Measurements from ENCODE around the gene SKOR2. TPM values are rescaled to one million over a fixed set of nuclear protein-coding genes. Genes with fewer than 3 reads are reported as not detected.

The SKOR2 gene
- total RNA-seq, 1 experiment from 2014 or later: not detected

DNA sequence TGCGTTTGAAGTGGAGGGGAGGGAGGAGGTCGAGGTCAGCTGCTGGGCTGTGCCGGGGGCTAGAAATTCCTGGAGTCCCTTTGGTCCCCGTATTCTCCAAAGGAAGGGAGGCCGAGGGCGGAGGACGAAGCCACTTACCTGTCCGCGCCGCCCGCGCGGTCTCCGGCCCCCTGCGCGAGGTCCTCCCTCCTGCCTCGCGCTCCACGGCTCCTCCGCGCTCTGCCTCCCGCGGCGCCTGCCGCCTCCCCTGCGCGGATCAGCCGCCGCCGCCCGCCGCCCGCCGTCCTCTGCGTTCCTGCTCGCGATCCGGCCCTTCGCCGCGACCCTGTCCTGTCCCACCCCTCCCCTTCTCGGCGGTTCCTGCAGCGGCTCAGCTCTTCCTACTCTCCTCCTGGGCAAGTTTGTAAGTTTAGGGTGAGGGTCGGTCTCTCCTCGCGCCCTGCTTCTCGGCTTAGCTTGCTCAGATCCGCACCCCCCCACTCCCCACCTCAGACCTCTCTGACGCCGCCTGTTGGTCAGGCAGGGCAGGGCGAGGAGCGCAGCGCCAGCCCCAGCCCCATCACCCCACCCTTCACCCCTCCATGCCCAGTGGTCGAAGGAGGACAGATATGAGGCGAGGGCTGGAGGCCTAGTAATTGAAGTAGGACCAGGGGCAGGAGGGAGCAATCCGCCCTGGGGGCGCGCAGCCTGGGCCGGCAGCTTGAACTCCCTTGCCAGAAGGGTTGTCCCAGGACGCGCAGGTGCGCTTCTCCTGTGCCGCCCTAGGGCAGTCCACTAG, 9.7 kb upstream of the SKOR2 start:
- no peak for DNase-seq (ENCODE audit: low spot score)
- in situ Hi-C loops (cut with HindIII; ENCODE audit: low sequenced_read_pairs): no loop called here

GRCh38 chr18:47260120-47260923, 8.9 kb upstream of the SKOR2 start:
- DNase-seq (ENCODE audit: low spot score): no peak
- in situ Hi-C loops (cut with HindIII; ENCODE audit: low sequenced_read_pairs): no loop called here

- DNase-seq (ENCODE audit: low spot score): no peak
- in situ Hi-C loops (cut with HindIII; ENCODE audit: low sequenced_read_pairs): no loop called here
Observed at GRCh38 chr18:47254341-47254939, 3.0 kb upstream of the SKOR2 start.

DNA sequence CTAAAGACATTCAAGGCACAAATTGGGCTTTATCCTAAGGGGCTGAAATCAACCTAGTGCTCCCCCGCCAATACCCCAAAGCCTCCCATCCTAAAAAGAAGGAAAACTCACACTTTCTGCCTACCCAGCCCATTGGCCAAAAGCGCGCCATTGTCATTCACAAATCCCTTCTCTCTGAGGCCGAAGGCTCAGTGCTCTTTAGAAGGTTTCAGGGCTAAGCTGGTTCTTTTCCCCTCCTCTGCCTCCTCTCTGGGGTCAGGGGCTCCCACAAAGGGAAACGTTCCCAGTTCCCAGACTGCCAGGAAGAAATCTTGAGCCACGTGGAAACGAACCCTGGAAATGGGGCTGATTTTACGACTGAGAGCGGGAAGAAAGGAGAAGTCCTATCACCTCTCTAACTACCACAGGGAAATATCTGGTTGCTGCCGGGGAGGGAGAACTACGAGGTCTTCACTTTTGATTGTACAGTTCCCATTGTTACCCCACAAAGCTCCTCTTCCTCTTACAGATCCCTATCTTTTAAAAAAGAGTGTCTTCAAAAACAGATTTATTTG, 1.7 kb upstream of the SKOR2 start:
- in situ Hi-C loops (cut with HindIII; ENCODE audit: low sequenced_read_pairs): no loop called here

GRCh38 chr18:47250391-47251046, 941 bp downstream of the SKOR2 start:
- in situ Hi-C loops (cut with HindIII; ENCODE audit: low sequenced_read_pairs): no loop called here
- no peak for DNase-seq (ENCODE audit: low spot score)

More for the DNA sequence above, 1.7 kb upstream of the SKOR2 start:
- no peak for DNase-seq (ENCODE audit: low spot score)

DNA sequence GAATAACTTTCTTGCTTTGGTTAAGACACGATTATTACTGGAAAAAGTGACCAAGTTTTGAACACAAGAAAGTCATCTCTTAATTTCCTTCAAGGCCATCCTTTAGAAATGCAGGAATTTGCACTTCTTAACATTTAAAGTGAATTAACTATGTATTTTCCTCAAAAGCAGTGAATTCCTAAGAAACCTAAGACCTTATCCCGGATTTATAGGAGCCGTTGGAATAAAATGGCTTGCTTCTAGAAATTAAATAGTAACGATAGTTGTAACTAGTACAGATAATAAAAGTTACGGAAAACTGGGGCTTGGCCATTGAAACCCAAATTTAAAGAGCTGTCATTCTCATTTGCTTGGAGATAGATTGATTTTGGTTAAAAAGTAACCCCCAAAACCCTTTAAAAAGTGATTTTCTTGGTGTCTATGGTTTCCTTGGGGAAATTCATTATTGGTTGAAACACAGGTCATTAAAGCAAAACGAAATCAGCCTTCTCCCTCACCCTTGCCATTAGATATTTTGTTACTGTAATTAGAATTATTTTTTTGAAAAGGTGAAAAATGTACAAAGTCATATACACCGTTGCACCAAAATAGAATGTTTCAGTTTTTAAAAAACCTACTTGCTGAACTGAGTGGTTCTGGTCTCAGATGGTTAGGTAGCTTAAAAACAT, 2.0 kb downstream of the SKOR2 start:
- in situ Hi-C loops (cut with HindIII; ENCODE audit: low sequenced_read_pairs): no loop called here
- no peak for DNase-seq (ENCODE audit: low spot score)

GRCh38 chr18:47248604-47249313, 2.7 kb downstream of the SKOR2 start:
- in situ Hi-C loops (cut with HindIII; ENCODE audit: low sequenced_read_pairs): no loop called here
- no peak for DNase-seq (ENCODE audit: low spot score)

DNA sequence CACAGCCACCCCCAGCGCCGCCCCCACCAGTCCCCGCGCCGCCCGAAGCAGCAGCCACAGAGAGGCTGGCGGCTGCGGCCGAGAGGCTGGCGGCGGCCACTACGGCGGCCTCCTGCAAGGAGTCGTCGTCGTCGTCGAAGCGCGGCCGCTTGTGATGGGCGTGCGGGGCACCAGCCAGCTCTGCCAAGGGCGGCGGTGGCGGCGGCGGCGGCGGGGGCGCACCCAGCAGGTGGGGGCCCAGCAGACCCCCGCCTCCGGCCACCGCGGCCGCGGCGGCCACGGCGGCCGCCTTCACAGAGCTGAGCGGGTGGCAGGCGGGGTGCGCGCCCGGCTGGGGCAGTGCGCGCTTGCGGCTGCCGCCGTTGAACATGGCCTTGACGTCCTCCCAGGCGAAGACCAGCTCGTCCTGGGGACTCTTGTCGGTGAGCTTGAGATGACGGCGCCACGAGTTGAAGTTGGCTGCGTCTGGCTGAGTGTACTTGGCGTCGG, 3.3 kb downstream of the SKOR2 start:
- no peak for DNase-seq (ENCODE audit: low spot score)
- in situ Hi-C loops (cut with HindIII; ENCODE audit: low sequenced_read_pairs): no loop called here

DNA sequence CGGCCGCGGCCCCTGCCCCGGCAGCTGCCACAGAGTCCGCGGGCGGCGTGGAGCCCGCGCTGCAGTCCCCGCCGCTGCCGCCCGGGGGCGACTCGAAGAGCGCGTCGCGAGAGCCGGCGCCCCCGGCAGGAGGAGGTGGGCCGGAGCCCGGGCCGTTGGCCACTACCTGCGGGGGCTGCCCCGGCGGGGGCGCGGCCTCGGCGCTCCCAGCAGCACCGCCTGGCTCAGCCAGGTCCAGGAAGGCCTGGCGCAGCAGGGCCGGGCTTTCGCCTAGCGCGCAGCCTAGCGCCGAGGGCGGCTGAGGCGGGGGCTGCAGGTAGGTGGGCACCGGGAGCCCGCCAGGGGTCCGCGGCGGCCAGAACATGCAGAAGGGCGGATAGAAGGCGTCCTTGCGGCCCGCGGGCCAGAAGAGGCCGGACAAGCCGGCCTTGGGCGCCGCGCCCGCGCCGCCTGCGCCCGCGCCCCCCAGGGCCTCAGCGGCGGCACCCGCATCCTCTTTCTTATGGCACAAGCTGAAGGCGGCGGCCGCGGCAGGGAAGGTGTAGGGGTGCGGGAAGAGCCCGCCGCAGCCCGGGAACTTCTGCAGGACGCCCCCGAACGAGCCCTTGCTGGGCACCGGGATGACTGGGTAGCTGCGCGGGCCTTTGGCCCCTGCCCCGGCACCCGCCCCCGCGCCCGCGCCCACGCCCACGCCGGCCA, 3.9 kb downstream of the SKOR2 start:
- DNase-seq (ENCODE audit: low spot score): no peak
- in situ Hi-C loops (cut with HindIII; ENCODE audit: low sequenced_read_pairs): no loop called here

GRCh38 chr18:47247036-47247415, 4.4 kb downstream of the SKOR2 start:
- in situ Hi-C loops (cut with HindIII; ENCODE audit: low sequenced_read_pairs): no loop called here
- no peak for DNase-seq (ENCODE audit: low spot score)

- DNase-seq (ENCODE audit: low spot score): no peak
- in situ Hi-C loops (cut with HindIII; ENCODE audit: low sequenced_read_pairs): no loop called here
Observed at GRCh38 chr18:47246027-47246971, 5.2 kb downstream of the SKOR2 start.

GRCh38 chr18:47244086-47244485, 7.4 kb downstream of the SKOR2 start:
- in situ Hi-C loops (cut with HindIII; ENCODE audit: low sequenced_read_pairs): no loop called here
- no peak for DNase-seq (ENCODE audit: low spot score)

DNA sequence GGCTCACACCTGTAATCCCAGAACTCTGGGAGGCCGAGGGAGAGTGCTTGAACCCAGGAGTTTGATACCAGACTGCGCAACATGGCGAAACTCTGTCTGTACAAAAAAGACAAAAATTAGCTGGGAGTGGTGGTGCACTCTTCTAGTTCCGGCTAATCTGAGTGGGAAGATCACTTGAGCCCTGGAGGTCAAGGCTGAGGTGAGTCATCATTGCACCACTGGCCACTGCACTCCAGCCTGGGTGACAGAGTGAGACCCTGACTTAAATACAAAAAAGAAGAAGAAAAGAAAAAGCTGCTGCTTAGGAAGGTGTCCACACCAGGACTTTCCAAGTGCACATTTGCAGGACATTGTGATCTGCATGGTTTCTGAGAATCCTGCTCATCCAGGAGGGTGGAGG, 16.4 kb downstream of the SKOR2 start:
- DNase-seq (ENCODE audit: low spot score): no peak
- in situ Hi-C loops (cut with HindIII; ENCODE audit: low sequenced_read_pairs): no loop called here

DNA sequence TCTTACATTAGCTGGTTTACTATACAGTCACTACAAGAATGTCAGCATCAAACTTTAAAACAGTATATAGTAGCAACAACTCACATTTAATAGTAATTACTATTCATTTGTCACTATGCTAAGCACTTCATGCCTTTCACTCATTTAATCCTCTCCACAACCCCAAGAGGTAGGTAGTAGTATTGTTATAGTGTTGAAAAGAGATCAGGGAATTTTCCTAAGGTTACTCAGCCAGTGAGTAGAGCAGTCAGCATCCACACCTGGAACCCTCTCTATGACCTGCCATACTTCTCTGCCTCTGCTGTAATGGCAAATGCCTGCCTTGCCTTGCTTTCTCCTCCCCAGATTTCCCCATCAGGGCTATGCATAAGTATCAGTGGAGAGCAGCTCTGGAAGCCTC, 24.8 kb downstream of the SKOR2 start:
- DNase-seq (ENCODE audit: low spot score): no peak
- in situ Hi-C loops (cut with HindIII; ENCODE audit: low sequenced_read_pairs): no loop called here

DNA sequence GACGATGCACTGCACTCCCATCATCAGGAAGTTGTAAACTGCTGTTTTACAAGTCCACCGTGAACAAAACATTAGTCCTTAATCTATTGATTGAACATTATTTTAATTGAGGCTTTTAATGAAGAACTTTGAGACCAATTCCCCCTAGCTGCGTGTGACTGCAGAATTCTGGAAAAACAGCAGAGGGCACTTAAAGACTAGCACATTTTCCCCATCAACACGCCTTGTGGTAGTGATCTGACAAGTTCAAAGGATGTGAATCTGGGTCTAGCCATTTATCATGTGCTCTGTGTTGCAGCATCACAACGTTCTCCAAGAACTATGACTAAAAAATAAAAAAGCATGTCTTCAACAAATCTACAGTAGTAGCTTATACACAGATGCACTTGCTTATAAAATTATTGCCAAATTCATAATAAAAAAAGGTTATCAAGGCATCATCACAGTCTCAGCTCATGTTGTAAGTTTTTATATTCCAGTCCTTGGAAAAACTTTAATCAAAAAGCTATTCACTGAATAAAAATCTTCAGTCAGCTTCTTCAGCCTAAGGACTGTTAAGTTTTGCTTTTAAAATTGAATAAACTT, 35.8 kb downstream of the SKOR2 start:
- in situ Hi-C loops (cut with HindIII; ENCODE audit: low sequenced_read_pairs): no loop called here

DNA sequence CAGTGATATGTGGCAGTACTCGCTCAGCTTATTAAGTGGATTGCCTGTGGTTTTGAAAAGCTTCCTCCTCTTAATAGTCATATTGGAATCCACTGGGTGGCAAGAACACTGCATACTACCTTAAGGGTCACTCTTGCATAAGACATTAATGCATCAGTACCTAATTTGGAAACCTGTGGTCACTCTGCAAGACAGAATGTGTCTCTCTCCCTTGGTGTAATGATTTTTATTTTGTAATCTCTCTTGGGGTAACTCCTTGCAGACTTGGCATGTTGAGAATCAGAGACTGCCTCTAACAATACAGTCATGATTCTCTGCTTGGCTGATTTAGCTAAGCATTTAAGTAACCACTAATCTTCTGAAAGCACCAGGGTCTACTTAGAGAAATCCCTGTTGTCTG, 42.3 kb downstream of the SKOR2 start:
- in situ Hi-C loops (cut with HindIII; ENCODE audit: low sequenced_read_pairs): no loop called here
- DNase-seq (ENCODE audit: low spot score): no peak

More for the DNA sequence above, 35.8 kb downstream of the SKOR2 start:
- DNase-seq (ENCODE audit: low spot score): peak; percentile 59

All from G401 (cell line).